HG02973 (cell line): Measurements from ENCODE around the gene TRPM2.
"Not testable (repeated sequence)": the region's sequence is repeated elsewhere in the genome, so short reads cannot be mapped to it uniquely, and the experiment has no call there.

Experiments used
- ATAC-seq: cut with Tn5 transposase; IDR thresholded peaks from one replicate; pipeline ENCODE4 v1.9.1; 2021; ENCODE audit warnings: moderate library complexity; ENCODE audit not compliant: unreplicated experiment

The TRPM2 gene

DNA sequence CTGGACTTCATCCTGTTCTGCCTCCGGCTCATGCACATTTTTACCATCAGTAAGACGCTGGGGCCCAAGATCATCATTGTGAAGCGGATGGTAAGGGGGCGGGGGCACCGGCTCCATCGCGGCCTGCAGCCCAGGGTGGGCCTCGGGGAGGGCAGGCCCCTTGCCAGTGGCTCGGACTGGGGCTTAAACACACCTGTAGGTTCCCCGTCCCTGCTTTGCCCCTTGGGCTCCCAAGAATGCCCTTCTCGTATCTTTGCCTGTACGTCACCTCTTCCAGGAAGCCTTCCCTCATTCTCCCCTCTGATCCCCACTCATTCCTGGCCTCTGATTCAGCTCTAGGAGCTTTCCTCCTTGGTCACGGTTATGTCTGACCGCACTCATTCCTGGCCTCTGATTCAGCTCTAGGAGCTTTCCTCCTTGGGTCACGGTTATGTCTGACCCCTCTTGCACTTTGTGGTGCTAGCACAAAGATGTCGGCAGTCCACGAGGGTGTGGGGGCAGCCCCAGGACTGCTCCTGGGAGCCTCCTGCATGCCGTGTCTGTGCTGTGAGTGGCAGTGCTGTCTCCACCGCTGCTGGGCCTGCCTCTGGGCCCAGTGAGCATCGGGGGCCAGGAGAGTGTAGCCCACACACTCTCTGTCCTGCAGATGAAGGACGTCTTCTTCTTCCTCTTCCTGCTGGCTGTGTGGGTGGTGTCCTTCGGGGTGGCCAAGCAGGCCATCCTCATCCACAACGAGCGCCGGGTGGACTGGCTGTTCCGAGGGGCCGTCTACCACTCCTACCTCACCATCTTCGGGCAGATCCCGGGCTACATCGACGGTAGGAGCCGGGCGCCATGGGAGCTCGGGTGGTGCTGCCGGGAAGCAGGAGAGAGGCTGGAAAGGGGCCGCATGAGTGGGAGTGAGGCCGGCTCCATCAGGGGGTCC is 52.8 kb downstream of the TRPM2 start:
- ATAC-seq, result no peak

DNA sequence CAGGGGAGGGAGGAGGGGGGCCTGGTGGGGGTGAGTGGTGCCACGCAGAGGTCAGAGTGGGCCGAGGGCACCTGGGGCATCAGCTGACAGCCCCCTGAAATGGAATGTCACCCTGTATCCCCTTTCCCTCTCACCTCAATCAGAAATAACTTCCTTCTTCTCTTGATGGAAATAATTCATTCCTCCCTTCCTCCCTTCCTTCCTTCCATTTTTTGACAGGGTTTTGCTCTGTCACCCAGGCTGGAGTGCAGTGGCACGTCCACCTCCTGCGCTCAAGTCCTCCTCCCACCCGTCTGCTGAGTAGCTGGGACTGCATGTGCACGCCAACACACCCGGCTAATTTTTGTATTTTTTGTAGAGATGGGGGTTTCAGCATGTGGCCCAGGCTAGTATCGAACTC is 53.5 kb downstream of the TRPM2 start:
- ATAC-seq, result no peak

DNA sequence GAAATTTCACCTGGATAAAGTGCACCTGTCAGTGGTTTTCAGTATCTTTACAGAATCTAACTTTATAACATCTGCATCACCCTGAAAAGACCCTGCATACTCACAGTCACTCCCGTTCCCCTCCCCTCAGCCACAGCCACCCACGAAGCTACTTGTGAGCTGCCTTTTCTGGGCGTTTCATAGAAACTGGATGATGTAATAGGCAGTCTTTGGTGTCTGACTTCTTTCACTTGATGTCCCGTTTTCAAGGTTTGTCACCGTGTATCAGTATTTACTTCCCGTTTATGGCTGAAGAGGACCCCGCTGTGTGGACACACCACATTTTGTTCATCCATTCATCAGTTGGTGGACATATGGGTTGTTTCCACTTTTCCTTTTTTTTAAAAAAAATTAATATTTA is 54.1 kb downstream of the TRPM2 start:
- no peak for ATAC-seq

DNA sequence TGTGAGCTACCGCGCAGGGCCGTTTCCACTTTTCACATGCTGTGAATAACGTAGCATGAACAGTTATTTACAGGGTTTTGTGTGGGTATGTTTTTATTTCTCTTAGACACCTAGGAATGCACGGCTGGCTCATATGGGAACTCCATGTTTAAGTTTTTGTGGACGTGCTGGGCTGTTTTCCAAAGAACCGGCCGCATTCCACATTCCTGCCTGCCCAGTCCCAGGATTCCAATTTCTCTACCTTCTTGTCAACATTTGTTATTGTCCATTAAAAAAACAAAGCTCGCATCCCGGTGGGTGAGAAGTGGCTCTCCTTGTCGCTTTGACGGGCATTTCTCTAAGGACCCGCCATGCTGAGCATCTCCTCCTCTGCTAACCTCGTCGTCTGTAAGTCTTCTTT is 54.8 kb downstream of the TRPM2 start:
- ATAC-seq, result no peak

DNA sequence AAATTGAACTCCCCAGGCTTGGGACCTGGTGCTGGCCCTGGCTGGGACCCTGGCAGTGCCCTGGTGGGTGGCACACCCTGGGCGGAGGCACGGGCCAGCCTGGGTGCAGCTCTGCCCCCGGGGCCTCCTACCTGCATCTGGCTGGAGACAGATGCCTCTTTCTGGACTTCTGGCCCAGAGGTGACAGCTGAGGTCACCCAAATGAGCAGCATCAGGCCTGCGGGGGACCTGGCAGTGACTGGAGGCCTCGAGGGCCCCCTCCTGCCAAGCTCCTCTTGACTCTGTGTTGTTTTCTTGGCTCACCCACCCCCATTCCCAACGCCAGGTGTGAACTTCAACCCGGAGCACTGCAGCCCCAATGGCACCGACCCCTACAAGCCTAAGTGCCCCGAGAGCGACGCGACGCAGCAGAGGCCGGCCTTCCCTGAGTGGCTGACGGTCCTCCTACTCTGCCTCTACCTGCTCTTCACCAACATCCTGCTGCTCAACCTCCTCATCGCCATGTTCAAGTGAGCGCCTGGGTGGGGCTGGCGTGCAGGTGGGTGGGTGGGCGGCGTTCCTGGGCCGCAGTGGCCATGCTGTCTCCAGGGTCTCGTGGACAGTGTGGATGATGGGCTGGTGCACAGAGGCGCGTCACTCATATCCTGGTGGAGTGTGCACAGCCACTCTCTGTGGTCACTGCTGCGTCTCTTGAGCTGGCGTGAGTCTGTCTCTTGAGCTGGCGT is 60.3 kb downstream of the TRPM2 start:
- ATAC-seq, result no peak

DNA sequence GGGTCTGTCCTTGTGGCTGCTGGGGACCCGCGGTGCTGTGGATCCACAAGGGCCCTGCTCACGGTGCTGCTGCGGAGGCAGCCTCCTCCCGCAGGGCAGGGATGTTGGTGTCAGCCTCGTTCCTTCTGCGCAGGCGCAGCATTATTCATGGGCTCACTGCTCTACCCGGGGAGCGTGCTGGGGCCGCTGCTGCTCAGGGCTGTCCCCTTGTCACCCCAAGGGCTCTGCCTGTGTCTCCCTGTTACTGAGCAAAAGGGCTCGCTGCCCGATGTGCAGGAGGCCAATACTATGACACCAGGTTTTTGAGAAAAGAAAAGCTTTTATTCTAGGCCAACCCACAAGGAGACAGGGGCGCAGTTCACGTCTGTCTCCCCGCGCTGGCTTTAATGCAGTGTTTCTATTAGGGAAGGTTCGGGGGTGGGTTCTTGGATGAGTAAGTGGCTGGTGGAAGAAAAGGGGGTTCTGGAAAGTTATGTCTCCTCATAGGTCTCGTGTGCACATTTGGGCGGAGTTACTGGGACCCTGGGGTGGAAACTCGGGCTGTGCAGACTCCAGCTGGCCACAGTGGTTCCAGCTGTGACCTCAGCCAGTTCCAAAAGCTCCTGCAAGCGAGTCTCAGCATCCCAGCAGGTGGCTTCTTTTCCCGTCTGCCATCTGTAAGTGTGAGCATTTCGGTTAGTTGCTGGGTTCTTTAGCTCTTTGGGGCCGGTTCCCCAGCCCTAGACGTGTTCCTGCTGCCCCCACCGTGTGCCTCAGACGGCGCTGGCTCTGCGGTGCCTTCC is 61.1 kb downstream of the TRPM2 start:
- no peak for ATAC-seq

DNA sequence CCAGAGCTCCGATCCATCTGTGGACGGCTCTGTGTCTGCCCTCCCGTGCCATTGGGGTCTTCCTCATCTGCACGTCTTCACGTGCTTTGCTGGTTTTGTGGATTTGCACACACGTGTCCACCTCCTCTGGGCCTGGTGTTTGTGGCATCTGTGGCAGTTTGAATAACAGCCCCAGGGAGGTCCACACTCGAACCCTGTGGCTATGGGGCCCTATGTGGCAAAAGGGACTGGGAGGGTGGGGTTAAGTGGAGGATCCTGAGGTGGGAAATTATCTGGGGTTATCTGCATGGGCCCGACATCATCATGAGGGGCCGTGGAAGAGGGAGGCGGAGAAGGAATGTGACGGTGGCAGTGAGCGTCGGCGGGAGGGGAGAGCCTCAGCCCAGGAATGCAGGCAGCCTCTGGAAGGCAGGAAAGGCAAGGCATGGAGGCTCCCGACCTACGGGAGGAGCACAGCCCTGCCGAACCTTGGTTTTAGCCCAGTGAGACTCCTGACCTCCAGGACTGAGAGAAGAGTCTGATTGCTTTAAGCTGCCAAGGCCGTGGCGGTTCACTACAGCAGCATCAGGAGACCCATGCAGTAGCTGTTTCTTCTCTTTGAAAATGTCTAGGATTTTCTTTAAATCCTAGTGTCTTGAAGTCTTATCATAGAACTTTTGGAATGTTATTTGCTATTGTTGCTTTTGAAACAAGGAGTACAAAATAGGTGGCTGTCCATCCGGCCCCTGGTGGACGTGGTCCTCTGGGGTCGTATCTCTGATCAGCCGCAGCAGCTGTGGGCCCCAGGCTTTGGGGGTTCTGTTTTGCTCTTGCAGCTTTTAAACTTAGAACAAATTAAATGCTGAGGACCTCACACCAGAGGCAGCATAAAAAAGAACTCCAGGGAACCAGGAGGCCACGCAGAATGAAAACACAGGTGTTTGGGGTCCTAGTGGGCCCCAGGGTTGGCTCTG is 61.9 kb downstream of the TRPM2 start:
- ATAC-seq, result no peak

DNA sequence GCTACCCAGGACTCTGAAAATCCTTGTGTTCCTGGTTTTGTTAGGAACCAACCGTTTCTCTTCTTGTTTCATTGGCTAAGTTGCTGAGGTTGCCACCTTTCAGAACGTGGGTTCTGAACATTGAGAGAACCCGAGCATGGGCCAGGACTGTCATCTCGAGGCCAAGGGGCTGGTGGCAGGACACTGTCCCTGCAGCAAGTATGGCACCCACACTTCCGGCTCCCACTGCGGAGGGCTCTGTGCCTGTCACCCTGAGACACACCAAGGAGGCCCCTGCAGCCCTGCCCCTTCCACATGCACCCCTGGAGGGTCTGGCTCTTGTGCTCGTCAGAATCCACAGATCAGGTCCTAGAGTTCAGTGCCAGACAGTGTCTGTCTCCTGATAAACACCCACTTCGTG is 62.8 kb downstream of the TRPM2 start:
- no peak for ATAC-seq

DNA sequence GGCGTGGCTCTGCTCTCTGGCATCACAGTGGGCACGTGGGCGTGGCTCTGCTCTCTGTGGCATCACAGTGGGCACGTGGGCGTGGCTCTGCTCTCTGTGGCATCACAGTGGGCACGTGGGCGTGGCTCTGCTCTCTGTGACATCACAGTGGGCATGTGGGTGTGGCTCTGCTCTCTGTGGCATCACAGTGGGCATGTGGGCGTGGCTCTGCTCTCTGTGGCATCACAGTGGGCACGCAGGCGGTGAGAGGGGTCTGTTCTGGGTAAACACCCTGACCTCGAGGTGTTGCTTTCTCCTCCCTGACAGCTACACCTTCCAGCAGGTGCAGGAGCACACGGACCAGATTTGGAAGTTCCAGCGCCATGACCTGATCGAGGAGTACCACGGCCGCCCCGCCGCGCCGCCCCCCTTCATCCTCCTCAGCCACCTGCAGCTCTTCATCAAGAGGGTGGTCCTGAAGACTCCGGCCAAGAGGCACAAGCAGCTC is 64.2 kb downstream of the TRPM2 start:
- not testable (repeated sequence) for ATAC-seq

DNA sequence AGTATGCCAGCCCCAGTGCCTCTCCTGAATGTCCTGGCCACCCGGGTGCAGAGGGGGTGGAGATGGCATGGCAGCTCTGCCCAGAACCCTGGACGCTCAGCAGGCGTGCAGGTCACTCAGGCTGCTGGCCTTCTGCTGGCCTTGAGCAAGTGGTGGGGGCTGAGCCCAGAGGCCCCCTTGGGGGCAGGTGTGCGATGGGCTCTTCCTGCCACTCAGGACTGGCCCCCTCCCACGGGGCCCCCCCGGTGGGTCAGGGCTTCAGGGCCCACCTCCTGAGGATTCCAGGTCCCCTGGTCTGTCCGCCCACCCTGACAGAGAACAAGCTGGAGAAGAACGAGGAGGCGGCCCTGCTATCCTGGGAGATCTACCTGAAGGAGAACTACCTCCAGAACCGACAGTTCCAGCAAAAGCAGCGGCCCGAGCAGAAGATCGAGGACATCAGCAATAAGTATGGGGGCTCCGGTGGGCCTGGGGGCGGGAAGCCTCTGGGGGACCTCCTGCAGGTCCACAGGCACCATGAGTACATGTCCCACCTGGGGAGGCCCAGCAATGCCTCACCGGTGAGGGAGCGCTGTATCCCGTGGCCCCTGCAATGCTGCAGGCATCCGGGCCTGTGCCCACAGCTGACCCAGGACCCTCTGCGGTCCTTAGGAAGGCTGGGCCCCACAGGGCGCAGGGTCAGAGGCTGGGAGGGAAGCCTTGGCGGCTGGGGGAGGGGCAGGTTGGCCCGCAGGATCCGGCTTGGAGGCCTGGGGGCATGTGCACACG is 64.9 kb downstream of the TRPM2 start:
- ATAC-seq, result no peak

DNA sequence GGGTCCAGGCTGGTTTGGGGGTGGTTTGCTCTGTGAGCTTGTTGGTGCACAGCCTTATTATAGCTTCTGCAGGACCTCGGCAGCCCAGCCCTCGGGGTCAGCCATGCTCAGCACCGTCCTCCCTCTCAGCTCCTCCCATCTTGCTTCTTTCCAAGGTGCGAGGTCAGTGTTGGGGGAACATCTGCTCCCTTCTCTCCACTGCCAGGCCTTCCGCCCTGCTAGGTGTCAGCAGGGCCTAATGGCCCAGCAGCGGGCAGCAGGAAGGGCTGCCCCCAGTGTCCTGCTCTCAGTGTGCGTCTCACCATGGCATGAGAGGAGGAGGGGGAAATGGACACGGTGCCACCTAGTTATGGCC is 65.4 kb downstream of the TRPM2 start:
- ATAC-seq, result no peak

DNA sequence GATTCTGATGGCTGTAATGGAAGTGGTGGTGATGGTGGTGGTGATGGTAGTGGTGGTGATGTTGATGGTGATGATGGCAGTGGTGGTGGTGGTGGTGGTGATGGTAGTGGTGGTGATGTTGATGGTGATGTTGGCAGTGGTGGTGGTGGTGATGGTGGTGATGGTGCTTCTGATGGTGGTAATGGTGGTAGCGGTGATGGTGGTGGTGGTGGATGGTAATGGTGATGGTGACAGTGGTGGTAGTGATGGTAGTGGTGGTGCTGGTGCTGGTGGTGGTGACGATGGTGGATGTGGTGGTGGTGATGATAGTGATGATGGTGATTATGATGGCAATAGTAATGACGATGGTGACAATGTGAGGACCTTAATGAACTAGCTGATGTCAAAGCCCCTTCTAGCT is 66.3 kb downstream of the TRPM2 start:
- ATAC-seq, result no peak

DNA sequence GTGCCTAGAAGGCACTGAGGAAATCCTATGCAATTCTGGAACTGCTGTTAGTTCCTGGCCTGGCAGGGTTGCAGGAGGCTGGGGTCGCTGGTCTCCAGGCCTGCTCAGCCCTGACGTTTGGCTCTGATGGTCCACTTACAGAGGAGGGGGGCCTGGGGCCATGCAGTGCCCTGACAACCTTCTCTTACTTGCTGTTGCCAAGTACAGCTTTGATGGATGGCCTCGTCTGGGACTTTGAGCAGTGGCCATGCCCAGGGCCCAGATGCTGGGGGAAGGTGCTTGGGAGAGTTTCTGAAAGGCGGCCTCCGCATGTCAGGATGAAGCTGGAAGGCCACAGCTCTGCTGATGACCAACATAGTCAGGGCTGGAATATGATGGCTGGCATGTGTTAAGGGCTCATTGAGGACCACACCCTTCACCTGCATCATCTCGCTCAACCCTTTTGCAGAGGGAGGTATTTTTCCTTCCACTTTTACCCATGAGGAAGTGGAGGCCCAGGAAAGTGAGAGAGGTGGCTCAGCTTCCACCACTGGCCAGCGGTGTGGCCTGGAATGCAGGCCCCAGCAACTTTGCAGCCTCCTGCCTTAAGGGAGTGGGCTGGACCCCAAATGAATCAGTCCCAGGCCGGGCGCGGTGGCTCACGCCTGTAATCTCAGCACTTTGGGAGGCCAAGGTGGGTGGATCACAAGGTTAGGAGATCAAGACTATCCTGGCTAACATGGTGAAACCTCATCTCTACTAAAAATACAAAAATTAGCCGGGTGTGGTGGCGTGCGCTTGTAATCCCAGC is 67.2 kb downstream of the TRPM2 start:
- ATAC-seq, result no peak

DNA sequence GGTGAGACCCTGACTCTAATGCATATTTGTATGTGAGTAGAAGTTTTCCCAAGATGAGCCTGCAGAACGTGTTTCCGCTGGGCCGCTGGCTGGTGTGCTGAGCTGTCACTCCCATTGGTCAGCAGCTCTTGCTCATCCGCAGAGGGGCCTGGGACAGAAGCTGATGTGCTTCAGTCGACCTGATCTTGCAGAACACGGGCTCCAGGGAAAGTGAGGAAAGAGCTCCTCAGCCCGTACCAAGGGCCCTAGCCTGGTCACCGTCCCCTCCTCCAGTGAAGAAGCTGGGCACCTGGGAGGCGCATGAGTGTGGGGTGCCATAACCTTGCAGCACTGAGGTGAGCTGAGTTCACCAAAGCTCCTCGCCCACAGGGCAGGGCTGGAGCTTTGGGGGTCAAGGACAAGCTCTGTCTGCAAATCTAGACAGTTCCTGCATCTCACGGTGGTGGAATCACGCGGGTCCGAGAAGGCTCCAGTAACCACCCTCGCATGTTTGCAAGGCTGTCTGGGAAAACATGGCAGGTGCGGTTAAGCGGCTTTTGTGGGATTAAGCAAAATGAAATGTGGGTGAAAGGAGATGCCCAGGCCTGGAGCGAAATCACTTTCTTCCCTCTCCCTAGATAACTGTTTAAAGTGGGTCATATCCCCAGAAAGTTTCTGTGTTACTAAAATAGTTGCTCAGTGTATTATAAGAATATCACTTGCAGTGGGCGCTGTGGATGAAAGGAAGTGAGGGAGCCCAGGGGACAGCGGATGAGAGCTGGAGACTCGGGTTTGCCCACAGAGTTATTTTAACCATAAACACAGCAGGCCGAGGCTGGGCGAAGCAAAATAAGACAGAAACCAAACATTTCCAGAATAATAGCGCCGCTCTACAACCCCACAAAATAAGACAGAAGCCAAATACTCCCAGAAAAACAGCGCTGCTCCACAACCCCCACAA is 68.8 kb downstream of the TRPM2 start:
- no peak for ATAC-seq

DNA sequence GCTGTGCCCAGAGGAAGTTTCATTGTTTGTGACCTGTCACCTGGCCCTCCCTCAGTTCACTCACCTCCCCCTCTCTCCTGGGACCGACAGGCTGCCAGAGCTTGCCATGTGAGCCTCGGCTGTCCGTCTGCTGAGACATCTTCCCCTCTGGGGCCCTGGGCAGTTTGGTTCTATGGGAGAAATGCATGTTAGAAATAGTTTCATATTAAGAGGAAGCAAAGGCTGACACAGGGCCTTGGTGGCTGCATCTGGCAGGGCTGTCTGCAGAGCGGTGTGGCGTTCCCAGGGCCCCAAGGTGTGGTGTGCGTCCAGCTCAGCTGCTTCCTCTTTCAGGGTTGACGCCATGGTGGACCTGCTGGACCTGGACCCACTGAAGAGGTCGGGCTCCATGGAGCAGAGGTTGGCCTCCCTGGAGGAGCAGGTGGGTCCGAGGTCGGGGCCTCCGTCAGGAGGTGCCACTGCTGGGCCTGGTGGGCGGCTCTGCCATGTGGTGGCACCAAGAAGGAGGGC is 69.9 kb downstream of the TRPM2 start:
- no peak for ATAC-seq

DNA sequence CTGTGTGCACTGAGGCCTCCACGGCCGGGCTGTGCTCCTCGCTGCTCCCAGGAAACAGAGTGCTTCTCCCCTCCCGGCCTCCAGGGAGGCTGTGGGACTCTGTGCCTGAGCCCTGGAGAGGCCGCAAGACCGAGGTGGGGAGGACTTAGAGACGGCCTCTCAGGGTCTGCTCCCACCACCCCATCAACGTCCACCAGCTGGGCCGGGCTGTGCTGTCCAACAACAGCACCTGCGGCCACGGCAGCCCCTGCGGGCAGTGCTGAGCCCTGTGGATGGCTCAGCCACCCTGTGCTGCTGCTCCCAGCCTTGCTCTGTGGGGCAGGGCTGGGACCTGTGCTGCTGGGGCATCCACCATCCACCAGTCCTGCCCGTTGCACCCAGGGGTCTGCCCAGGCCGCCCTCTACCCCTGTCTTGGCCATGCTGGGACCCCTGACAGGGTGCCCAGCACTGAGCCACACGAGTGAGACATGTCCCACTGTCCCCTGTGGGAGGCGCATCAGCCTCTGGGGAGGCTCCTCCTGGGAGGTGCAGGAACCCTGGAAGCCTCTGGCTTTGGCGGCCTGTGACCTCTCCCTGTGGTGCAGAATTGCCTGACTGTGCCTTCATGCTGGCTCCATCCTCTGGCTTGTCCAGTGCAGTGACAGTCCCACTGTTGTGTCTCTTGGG is 70.7 kb downstream of the TRPM2 start:
- no peak for ATAC-seq
